ENCODE data around the gene NANP. TPM values are rescaled to one million over a fixed set of nuclear protein-coding genes. Genes with fewer than 3 reads are reported as not detected.

NANP gene
- total RNA-seq, 4 donors from 2014 or later: 5.0 to 7.7 (median 5.6) TPM

- H3K9me3 ChIP-seq: no peaks in the 10 kb centered on the region
- TF ChIP-seq, protein P1, sequence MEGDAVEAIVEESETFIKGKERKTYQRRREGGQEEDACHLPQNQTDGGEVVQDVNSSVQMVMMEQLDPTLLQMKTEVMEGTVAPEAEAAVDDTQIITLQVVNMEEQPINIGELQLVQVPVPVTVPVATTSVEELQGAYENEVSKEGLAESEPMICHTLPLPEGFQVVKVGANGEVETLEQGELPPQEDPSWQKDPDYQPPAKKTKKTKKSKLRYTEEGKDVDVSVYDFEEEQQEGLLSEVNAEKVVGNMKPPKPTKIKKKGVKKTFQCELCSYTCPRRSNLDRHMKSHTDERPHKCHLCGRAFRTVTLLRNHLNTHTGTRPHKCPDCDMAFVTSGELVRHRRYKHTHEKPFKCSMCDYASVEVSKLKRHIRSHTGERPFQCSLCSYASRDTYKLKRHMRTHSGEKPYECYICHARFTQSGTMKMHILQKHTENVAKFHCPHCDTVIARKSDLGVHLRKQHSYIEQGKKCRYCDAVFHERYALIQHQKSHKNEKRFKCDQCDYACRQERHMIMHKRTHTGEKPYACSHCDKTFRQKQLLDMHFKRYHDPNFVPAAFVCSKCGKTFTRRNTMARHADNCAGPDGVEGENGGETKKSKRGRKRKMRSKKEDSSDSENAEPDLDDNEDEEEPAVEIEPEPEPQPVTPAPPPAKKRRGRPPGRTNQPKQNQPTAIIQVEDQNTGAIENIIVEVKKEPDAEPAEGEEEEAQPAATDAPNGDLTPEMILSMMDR (IDR thresholded peaks at IDR 0.05): no peak
- TF ChIP-seq POLR2AphosphoS5 (IDR thresholded peaks at IDR 0.05) (no peak), EP300 (IDR thresholded peaks at IDR 0.05) (no peak), POLR2A (IDR thresholded peaks at IDR 0.05) (no peak)
- H3K4me3 ChIP-seq: no peak overlapping the region
- WGBS, 2 donors (ENCODE audit: low coverage in 1 of 2): 63 to 92% methylated on average over 4 to 6 of the region's 6 CpGs
- peaks cover 0 to 6% (median 0%) of the 10 kb centered on the region in 3 donors for H3K4me1 ChIP-seq
- H3K36me3 ChIP-seq: no peaks in the 10 kb centered on the region
- H3K27ac ChIP-seq: no peak overlapping the region
- H3K27me3 ChIP-seq: no peaks in the 10 kb centered on the region
- no peak for ATAC-seq
Measured at GRCh38 chr20:25565578-25566157, 58.1 kb downstream of the NANP start.

GRCh38 chr20:25563876-25564275, 59.9 kb downstream of the NANP start:
- H3K36me3 ChIP-seq: no peaks in the 10 kb centered on the region
- 92 to 97% methylated on average over 6 of the region's 6 CpGs for WGBS, 2 donors (ENCODE audit: low coverage in 1 of 2)
- ATAC-seq: no peak

GRCh38 chr20:25563362-25563761, 60.5 kb downstream of the NANP start:
- no peaks in the 10 kb centered on the region for H3K36me3 ChIP-seq
- TF ChIP-seq POLR2AphosphoS5 (IDR thresholded peaks at IDR 0.05) (no peak), POLR2A (IDR thresholded peaks at IDR 0.05) (no peak), EP300 (IDR thresholded peaks at IDR 0.05) (no peak)
- TF ChIP-seq, protein P1 (IDR thresholded peaks at IDR 0.05): no peak
- no peak overlapping the region for H3K4me3 ChIP-seq
- no peak overlapping the region for H3K27ac ChIP-seq
- no peak for ATAC-seq
- H3K9me3 ChIP-seq: no peaks in the 10 kb centered on the region
- H3K4me1 ChIP-seq: peaks cover 0 to 6% (median 0%) of the 10 kb centered on the region in 3 donors
- H3K27me3 ChIP-seq: no peaks in the 10 kb centered on the region

More at GRCh38 chr20:25563876-25564275, 59.9 kb downstream of the NANP start:
- no peak overlapping the region for H3K27ac ChIP-seq
- no peaks in the 10 kb centered on the region for H3K9me3 ChIP-seq
- H3K27me3 ChIP-seq: no peaks in the 10 kb centered on the region
- peaks cover 0 to 6% (median 0%) of the 10 kb centered on the region in 3 donors for H3K4me1 ChIP-seq
- H3K4me3 ChIP-seq: no peak overlapping the region
- TF ChIP-seq, protein P1 (IDR thresholded peaks at IDR 0.05): no peak
- no peak for TF ChIP-seq EP300 (IDR thresholded peaks at IDR 0.05)
- TF ChIP-seq POLR2AphosphoS5 (IDR thresholded peaks at IDR 0.05): no peak
- TF ChIP-seq POLR2A (IDR thresholded peaks at IDR 0.05): no peak

Small RNA genes within 50 kb of the gene (small RNA-seq; reads per million reads assigned to genes)
- gene RN7SL594P: 0 reads per million in 4 donors
- gene RNU6ATAC17P: 0 reads per million in 4 donors

Other genes with a start within 250 kb of the NANP start
- gene ABHD12, start 233.2 kb downstream of the NANP start, total RNA-seq: 10 to 100 TPM; 19.2 to 45.9 (median 39.3) TPM
- 1 to 10 TPM in 2 of 4 donors, under 1 TPM in 1, not detected in 1; 0.31 to 1.2 (median 1.2) TPM for gene GINS1, start 216.3 kb downstream of the NANP start, total RNA-seq
- gene NINL, start 38.5 kb downstream of the NANP start, total RNA-seq: 1 to 10 TPM; 4.2 to 7.5 (median 5.8) TPM
- 10 to 100 TPM; 14.9 to 23.3 (median 18.7) TPM for gene ZNF337, start 72.8 kb upstream of the NANP start, total RNA-seq

Measured in gastroesophageal sphincter (tissue), 4 donors.